HL-60 (cell line): ENCODE data around the gene TPR.

ENCODE experiments used
- TF ChIP-seq, protein P1 (sequence below): IDR thresholded peaks from one replicate; pipeline ENCODE4 v1.5.1; 2011; ENCODE audit warnings: low read length, control low read depth, inconsistent platforms; ENCODE audit not compliant: insufficient read depth
- TF ChIP-seq, protein P2 (sequence below): IDR thresholded peaks from 2 replicates; pipeline ENCODE4 v1.6.1; 2012; ENCODE audit warnings: low read depth; ENCODE audit not compliant: insufficient replicate concordance

DNA sequence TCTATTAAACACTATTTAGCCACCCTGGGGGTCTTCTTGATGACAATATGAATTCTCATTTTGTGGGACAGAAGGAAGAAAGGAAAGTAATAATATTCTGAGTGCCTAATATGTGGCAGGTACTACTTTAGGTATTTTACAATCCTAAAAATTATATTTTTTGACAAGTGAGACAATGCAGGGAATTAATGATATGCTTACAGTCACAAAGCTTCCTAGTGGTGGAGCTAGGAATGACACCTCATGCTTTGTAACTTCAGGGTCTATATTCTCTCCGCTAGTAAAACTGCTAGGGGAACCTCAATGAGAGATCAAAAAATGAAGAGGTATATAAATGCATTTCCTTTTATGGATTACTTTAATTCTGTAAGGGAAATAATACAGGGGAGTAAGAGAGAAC is 44.3 kb downstream of the TPR start:
- TF ChIP-seq, protein P1, sequence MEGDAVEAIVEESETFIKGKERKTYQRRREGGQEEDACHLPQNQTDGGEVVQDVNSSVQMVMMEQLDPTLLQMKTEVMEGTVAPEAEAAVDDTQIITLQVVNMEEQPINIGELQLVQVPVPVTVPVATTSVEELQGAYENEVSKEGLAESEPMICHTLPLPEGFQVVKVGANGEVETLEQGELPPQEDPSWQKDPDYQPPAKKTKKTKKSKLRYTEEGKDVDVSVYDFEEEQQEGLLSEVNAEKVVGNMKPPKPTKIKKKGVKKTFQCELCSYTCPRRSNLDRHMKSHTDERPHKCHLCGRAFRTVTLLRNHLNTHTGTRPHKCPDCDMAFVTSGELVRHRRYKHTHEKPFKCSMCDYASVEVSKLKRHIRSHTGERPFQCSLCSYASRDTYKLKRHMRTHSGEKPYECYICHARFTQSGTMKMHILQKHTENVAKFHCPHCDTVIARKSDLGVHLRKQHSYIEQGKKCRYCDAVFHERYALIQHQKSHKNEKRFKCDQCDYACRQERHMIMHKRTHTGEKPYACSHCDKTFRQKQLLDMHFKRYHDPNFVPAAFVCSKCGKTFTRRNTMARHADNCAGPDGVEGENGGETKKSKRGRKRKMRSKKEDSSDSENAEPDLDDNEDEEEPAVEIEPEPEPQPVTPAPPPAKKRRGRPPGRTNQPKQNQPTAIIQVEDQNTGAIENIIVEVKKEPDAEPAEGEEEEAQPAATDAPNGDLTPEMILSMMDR, result no peak
- TF ChIP-seq, protein P2, sequence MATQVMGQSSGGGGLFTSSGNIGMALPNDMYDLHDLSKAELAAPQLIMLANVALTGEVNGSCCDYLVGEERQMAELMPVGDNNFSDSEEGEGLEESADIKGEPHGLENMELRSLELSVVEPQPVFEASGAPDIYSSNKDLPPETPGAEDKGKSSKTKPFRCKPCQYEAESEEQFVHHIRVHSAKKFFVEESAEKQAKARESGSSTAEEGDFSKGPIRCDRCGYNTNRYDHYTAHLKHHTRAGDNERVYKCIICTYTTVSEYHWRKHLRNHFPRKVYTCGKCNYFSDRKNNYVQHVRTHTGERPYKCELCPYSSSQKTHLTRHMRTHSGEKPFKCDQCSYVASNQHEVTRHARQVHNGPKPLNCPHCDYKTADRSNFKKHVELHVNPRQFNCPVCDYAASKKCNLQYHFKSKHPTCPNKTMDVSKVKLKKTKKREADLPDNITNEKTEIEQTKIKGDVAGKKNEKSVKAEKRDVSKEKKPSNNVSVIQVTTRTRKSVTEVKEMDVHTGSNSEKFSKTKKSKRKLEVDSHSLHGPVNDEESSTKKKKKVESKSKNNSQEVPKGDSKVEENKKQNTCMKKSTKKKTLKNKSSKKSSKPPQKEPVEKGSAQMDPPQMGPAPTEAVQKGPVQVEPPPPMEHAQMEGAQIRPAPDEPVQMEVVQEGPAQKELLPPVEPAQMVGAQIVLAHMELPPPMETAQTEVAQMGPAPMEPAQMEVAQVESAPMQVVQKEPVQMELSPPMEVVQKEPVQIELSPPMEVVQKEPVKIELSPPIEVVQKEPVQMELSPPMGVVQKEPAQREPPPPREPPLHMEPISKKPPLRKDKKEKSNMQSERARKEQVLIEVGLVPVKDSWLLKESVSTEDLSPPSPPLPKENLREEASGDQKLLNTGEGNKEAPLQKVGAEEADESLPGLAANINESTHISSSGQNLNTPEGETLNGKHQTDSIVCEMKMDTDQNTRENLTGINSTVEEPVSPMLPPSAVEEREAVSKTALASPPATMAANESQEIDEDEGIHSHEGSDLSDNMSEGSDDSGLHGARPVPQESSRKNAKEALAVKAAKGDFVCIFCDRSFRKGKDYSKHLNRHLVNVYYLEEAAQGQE, result no peak
